ENCODE measurements around the gene SETDB2.

SETDB2 gene

DNA sequence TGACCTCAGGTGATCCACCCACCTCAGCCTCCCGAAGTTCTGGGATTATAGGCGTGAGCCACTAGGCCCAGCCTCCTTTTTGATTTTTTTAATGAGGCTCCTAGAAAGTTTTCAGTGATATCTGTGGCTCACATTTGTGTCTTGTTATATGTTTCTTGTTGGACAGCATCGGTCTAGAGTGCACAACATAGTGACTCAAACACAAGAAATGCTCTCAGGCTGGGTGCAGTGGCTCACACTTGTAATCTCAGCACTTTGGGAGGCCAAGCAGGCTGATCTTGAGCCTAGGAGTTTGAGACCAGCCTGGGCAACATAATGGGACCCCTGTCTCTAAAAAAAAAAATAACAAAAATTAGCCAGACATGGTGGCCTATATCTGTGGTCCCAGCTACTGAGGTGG, 59.9 kb downstream of the SETDB2 start:
- no peak for DNase-seq
- in situ Hi-C loops (cut with HindIII; ENCODE audit: low pct_ligation_motif_present, low pct_unique_long_range_greater_than_20kb, low sequenced_read_pairs) = no loop called here

DNA sequence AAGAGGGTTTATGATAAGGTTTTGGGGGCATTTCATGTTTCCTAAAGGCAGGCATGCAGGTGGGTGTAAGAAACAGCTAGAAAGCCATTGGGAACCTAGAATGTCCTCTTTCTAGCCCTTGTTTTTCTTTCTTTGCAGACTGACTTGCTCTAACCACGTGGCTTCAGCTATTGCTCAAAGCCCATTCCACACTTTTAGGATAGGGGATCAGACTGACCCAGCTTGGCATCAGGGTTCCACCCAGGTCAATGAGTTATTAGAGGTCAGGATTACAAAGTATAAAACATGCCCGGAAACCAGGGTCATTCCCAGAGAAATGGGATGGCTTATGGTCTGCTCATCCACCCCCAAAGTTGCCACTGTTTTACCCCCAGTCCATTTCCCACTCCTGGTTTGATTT, 68.5 kb downstream of the SETDB2 start:
- DNase-seq = no peak
- in situ Hi-C loops (cut with HindIII; ENCODE audit: low pct_ligation_motif_present, low pct_unique_long_range_greater_than_20kb, low sequenced_read_pairs) = no loop called here

DNA sequence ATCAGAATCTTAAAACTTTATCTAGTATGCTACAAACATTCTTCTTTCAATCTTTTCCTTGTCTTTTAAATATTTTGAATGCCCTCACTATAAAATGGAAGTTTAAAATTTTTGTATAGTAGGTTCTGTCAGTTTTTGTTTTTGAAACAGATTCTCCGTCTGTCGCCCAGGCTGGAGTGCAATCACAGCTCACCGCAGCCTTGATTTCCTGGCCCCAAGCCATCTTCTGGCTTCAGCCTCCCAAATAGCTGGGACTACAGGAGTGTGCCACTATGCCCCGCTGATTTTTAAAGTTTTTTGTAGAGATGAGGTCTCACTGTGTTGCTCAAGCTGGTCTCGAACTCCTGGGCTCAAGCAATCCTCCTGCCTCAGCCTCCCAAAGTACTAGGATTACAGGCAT, 72.4 kb downstream of the SETDB2 start:
- DNase-seq = no peak
- in situ Hi-C loops (cut with HindIII; ENCODE audit: low pct_ligation_motif_present, low pct_unique_long_range_greater_than_20kb, low sequenced_read_pairs) = no loop called here

- no peak for DNase-seq
- in situ Hi-C loops (cut with HindIII; ENCODE audit: low pct_ligation_motif_present, low pct_unique_long_range_greater_than_20kb, low sequenced_read_pairs) = no loop called here
Observed at GRCh38 chr13:49517461-49517860, 73.4 kb downstream of the SETDB2 start.

DNA sequence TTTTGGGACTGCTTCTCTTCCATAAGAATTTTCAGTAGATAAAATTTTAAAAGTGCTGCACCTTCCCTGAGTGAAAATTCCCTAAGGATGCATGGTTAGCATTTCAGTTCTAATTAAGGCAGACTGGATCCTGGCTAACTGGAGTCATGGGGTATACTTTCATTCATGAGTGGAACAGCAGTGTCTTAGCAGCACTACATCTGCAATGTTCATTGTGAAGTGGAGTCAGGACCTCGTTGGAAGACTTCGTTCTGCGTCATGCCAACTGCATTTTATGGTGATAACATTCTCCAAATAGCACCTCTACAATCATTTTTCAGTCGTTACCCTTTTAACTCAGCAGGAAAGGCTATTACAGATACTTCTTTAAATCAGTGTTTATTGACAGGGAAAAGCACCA, 77.2 kb downstream of the SETDB2 start:
- in situ Hi-C loops (cut with HindIII; ENCODE audit: low pct_ligation_motif_present, low pct_unique_long_range_greater_than_20kb, low sequenced_read_pairs) = no loop called here

GRCh38 chr13:49524740-49525501, 80.8 kb downstream of the SETDB2 start:
- in situ Hi-C loops (cut with HindIII; ENCODE audit: low pct_ligation_motif_present, low pct_unique_long_range_greater_than_20kb, low sequenced_read_pairs) = no loop called here
- no peak for DNase-seq

More for the DNA sequence above, 77.2 kb downstream of the SETDB2 start:
- no peak for DNase-seq

- in situ Hi-C loops (cut with HindIII; ENCODE audit: low pct_ligation_motif_present, low pct_unique_long_range_greater_than_20kb, low sequenced_read_pairs) = no loop called here
- DNase-seq = no peak
Observed at GRCh38 chr13:49527123-49527522, 83.0 kb downstream of the SETDB2 start.

GRCh38 chr13:49528161-49528560, 84.1 kb downstream of the SETDB2 start:
- in situ Hi-C loops (cut with HindIII; ENCODE audit: low pct_ligation_motif_present, low pct_unique_long_range_greater_than_20kb, low sequenced_read_pairs) = no loop called here
- no peak for DNase-seq

GRCh38 chr13:49530457-49530856, 86.4 kb downstream of the SETDB2 start:
- DNase-seq = no peak

GRCh38 chr13:49532593-49532992, 88.5 kb downstream of the SETDB2 start:
- in situ Hi-C loops (cut with HindIII; ENCODE audit: low pct_ligation_motif_present, low pct_unique_long_range_greater_than_20kb, low sequenced_read_pairs) = no loop called here
- DNase-seq = peak; percentile 6

More at GRCh38 chr13:49530457-49530856, 86.4 kb downstream of the SETDB2 start:
- in situ Hi-C loops (cut with HindIII; ENCODE audit: low pct_ligation_motif_present, low pct_unique_long_range_greater_than_20kb, low sequenced_read_pairs) = no loop called here

GRCh38 chr13:49533011-49533410, 88.9 kb downstream of the SETDB2 start:
- no peak for DNase-seq
- in situ Hi-C loops (cut with HindIII; ENCODE audit: low pct_ligation_motif_present, low pct_unique_long_range_greater_than_20kb, low sequenced_read_pairs) = no loop called here

GRCh38 chr13:49533591-49534269, 89.7 kb downstream of the SETDB2 start:
- DNase-seq = no peak
- in situ Hi-C loops (cut with HindIII; ENCODE audit: low pct_ligation_motif_present, low pct_unique_long_range_greater_than_20kb, low sequenced_read_pairs) = no loop called here

DNA sequence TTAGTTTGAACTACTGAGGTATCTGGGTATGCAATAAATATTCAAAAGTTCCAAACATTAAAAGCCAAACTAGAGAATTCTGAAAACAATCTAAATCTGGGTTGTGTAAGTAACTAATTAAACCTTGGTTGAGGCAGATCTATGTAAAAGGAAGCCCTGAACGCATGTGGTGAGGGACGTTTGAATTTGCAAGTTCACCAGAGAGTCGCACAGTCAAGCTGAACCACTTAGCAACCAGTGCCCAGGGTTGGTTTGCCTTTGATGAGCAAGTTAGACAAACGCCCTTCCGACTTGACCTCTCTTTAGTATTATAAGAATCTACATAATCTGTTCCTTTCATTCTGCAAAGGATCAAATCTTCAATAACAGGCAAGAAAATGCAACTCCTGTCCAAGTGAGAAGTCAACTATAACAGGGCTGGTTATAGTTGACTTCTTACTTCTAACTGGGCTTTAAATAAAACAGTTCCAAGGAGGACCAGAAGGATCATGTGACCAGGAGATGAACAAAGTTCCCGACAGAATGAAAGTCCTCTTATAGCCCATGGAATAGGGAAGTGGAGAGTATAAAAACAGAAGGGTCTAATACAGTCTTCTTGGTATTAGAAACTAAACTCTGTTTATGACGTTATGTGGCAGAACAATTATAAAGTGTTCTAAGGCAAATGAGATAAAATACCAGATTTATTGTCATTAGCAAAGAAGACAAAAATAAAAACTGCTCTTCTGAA, 92.2 kb downstream of the SETDB2 start:
- in situ Hi-C loops (cut with HindIII; ENCODE audit: low pct_ligation_motif_present, low pct_unique_long_range_greater_than_20kb, low sequenced_read_pairs) = no loop called here
- no peak for DNase-seq

GRCh38 chr13:49538404-49538803, 94.3 kb downstream of the SETDB2 start:
- no peak for DNase-seq
- in situ Hi-C loops (cut with HindIII; ENCODE audit: low pct_ligation_motif_present, low pct_unique_long_range_greater_than_20kb, low sequenced_read_pairs) = no loop called here

DNA sequence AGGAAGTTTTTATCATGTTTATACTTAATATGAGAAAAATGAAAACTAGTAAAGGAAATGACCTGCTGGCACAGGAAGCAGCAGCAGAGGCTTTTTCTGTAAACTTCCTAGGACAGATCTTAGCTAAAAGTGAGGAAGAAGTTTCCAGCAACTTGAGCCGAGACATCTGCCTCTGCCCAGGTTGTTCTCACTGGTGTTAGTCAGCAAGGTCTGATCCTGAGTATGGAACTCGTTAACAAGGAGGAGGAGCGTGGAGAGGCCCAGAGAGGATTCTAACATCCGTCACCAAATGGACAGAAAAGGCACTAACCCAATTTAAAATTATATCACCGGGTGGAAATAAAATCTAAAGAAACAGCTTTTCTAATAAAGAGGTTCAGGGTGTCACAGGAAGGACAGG, 95.2 kb downstream of the SETDB2 start:
- in situ Hi-C loops (cut with HindIII; ENCODE audit: low pct_ligation_motif_present, low pct_unique_long_range_greater_than_20kb, low sequenced_read_pairs) = no loop called here
- no peak for DNase-seq

GRCh38 chr13:49539746-49540145, 95.7 kb downstream of the SETDB2 start:
- in situ Hi-C loops (cut with HindIII; ENCODE audit: low pct_ligation_motif_present, low pct_unique_long_range_greater_than_20kb, low sequenced_read_pairs) = no loop called here

DNA sequence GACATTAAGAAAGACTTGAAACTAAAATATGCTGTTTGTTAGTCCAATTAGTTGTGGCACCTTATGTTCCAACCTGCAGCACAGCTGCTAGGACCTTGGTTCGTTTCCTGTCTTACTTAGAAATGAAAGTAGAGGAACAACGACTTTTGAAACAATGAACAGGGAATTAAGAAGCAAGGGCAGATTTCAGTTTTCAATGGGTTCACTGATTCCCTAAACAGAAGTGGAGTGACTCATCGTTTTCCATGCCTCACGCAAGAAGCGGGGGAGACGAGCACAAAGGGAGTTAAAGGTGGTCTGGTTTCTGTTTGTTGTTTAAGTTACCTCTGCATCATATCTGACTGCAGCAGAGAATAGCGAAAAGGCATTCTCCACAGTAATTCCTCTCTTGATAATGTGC, 96.5 kb downstream of the SETDB2 start:
- in situ Hi-C loops (cut with HindIII; ENCODE audit: low pct_ligation_motif_present, low pct_unique_long_range_greater_than_20kb, low sequenced_read_pairs) = no loop called here
- peak; percentile 22 for DNase-seq

More at GRCh38 chr13:49539746-49540145, 95.7 kb downstream of the SETDB2 start:
- no peak for DNase-seq

DNA sequence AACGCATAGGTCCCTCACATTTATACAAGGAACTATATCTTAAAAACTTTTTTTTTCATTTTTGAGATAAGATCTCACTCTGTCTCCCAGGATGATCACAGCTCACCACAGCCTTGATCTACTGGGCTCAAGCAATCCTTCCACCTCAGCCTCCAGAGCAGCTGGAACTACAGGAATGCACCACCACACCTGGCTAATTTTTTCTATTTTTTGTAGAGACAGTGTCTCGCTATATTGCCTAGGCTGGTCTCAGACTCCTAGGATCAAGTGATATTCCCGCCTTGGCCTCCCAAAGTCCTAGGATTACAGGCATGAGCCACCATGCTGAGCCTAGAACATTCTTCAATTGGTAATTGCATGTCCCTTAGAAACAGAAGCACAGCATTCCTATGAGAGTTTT, 99.6 kb downstream of the SETDB2 start:
- in situ Hi-C loops (cut with HindIII; ENCODE audit: low pct_ligation_motif_present, low pct_unique_long_range_greater_than_20kb, low sequenced_read_pairs) = no loop called here
- DNase-seq = no peak
